Measurements from ENCODE around the gene DMTF1. TPM values are rescaled to one million over a fixed set of nuclear protein-coding genes. Genes with fewer than 3 reads are reported as not detected.

Gene DMTF1
- total and polyA plus RNA-seq, 9 of the 15 experiments (the other 6 are each of a cell fraction or from before 2014, with no cell fraction given): 25.7 to 208 (median 74.7) TPM

DNA sequence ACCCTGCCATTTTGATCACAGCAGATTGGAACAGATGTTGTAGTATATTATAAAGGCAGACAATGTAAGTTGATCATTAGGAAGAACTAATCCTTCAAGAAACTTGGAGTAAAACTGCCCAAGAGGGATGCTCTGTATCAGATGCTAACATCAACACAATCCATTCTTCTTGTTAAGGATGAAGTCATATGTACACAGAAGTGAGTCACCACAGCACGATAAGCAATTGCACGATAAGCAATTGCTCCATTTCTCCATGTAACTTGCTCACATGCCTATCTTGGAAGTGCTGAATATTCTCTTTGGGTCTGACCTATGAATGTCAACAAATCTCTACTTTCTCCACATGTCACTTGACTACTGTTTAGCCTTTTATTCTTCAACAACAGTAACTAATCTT, 41.5 kb upstream of the DMTF1 start (continued):
- TF ChIP-seq, protein P1, sequence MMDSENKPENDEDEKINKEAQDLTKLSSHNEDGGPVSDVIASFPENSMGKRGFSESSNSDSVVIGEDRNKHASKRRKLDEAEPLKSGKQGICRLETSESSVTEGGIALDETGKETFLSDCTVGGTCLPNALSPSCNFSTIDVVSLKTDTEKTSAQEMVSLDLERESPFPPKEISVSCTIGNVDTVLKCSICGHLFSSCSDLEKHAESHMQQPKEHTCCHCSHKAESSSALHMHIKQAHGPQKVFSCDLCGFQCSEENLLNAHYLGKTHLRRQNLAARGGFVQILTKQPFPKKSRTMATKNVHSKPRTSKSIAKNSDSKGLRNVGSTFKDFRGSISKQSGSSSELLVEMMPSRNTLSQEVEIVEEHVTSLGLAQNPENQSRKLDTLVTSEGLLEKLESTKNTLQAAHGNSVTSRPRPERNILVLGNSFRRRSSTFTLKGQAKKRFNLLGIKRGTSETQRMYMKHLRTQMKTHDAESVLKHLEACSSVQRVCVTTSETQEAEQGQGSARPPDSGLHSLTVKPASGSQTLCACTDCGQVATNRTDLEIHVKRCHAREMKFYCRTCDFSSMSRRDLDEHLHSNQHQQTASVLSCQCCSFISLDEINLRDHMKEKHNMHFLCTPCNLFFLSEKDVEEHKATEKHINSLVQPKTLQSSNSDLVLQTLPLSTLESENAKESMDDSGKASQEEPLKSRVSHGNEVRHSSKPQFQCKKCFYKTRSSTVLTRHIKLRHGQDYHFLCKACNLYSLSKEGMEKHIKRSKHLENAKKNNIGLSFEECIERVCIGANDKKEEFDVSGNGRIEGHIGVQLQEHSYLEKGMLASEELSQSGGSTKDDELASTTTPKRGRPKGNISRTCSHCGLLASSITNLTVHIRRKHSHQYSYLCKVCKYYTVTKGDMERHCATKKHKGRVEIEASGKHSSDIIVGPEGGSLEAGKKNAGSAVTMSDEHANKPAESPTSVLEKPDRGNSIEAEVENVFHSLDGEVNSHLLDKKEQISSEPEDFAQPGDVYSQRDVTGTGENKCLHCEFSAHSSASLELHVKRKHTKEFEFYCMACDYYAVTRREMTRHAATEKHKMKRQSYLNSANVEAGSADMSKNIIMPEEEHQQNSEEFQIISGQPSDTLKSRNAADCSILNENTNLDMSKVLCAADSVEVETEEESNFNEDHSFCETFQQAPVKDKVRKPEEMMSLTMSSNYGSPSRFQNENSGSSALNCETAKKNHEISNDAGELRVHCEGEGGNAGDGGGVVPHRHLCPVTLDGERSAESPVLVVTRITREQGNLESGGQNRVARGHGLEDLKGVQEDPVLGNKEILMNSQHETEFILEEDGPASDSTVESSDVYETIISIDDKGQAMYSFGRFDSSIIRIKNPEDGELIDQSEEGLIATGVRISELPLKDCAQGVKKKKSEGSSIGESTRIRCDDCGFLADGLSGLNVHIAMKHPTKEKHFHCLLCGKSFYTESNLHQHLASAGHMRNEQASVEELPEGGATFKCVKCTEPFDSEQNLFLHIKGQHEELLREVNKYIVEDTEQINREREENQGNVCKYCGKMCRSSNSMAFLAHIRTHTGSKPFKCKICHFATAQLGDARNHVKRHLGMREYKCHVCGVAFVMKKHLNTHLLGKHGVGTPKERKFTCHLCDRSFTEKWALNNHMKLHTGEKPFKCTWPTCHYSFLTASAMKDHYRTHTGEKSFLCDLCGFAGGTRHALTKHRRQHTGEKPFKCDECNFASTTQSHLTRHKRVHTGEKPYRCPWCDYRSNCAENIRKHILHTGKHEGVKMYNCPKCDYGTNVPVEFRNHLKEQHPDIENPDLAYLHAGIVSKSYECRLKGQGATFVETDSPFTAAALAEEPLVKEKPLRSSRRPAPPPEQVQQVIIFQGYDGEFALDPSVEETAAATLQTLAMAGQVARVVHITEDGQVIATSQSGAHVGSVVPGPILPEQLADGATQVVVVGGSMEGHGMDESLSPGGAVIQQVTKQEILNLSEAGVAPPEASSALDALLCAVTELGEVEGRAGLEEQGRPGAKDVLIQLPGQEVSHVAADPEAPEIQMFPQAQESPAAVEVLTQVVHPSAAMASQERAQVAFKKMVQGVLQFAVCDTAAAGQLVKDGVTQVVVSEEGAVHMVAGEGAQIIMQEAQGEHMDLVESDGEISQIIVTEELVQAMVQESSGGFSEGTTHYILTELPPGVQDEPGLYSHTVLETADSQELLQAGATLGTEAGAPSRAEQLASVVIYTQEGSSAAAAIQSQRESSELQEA (IDR thresholded peaks at IDR 0.05; ENCODE audit: low read depth): no peak
- TF ChIP-seq RBBP5 (IDR thresholded peaks at IDR 0.05; ENCODE audit: borderline replicate concordance, insufficient read depth, low read length, poor library complexity, severe bottlenecking) (no peak), ZNF75A (CRISPR knock-in tag; IDR thresholded peaks at IDR 0.05) (no peak), TEAD1 (CRISPR knock-in tag; IDR thresholded peaks at IDR 0.05) (peak in 1 of 2 experiments; percentile 74; a peak in 1 of 4 replicates)
- TF ChIP-seq, protein P2, sequence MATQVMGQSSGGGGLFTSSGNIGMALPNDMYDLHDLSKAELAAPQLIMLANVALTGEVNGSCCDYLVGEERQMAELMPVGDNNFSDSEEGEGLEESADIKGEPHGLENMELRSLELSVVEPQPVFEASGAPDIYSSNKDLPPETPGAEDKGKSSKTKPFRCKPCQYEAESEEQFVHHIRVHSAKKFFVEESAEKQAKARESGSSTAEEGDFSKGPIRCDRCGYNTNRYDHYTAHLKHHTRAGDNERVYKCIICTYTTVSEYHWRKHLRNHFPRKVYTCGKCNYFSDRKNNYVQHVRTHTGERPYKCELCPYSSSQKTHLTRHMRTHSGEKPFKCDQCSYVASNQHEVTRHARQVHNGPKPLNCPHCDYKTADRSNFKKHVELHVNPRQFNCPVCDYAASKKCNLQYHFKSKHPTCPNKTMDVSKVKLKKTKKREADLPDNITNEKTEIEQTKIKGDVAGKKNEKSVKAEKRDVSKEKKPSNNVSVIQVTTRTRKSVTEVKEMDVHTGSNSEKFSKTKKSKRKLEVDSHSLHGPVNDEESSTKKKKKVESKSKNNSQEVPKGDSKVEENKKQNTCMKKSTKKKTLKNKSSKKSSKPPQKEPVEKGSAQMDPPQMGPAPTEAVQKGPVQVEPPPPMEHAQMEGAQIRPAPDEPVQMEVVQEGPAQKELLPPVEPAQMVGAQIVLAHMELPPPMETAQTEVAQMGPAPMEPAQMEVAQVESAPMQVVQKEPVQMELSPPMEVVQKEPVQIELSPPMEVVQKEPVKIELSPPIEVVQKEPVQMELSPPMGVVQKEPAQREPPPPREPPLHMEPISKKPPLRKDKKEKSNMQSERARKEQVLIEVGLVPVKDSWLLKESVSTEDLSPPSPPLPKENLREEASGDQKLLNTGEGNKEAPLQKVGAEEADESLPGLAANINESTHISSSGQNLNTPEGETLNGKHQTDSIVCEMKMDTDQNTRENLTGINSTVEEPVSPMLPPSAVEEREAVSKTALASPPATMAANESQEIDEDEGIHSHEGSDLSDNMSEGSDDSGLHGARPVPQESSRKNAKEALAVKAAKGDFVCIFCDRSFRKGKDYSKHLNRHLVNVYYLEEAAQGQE (IDR thresholded peaks at IDR 0.05; ENCODE audit: borderline replicate concordance): peak; percentile 14; the same call in 1 of the 2 replicates
- TF ChIP-seq, protein P2 (CRISPR knock-in tag; IDR thresholded peaks at IDR 0.05; ENCODE audit: low read depth): no peak
- TF ChIP-seq, protein P3, sequence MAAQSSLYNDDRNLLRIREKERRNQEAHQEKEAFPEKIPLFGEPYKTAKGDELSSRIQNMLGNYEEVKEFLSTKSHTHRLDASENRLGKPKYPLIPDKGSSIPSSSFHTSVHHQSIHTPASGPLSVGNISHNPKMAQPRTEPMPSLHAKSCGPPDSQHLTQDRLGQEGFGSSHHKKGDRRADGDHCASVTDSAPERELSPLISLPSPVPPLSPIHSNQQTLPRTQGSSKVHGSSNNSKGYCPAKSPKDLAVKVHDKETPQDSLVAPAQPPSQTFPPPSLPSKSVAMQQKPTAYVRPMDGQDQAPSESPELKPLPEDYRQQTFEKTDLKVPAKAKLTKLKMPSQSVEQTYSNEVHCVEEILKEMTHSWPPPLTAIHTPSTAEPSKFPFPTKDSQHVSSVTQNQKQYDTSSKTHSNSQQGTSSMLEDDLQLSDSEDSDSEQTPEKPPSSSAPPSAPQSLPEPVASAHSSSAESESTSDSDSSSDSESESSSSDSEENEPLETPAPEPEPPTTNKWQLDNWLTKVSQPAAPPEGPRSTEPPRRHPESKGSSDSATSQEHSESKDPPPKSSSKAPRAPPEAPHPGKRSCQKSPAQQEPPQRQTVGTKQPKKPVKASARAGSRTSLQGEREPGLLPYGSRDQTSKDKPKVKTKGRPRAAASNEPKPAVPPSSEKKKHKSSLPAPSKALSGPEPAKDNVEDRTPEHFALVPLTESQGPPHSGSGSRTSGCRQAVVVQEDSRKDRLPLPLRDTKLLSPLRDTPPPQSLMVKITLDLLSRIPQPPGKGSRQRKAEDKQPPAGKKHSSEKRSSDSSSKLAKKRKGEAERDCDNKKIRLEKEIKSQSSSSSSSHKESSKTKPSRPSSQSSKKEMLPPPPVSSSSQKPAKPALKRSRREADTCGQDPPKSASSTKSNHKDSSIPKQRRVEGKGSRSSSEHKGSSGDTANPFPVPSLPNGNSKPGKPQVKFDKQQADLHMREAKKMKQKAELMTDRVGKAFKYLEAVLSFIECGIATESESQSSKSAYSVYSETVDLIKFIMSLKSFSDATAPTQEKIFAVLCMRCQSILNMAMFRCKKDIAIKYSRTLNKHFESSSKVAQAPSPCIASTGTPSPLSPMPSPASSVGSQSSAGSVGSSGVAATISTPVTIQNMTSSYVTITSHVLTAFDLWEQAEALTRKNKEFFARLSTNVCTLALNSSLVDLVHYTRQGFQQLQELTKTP (IDR thresholded peaks at IDR 0.05; ENCODE audit: low read depth in 1 of 2, partially characterized antibody in 2 of 2): peak; percentile 14 to 89

Data from K562 (cell line).